C4-2B (cell line): ENCODE results near the gene BUB1.
"Not testable (repeated sequence)": the region's sequence is repeated elsewhere in the genome, so short reads cannot be mapped to it uniquely, and the experiment has no call there.

Experiments
- H3K27ac ChIP-seq: fragments of 450-650 bp; 2 replicates; pipeline ENCODE4 v1.5.1; 2017
- CTCF ChIP-seq: fragments of 450-650 bp; conservative IDR thresholded peaks from 2 replicates; pipeline ENCODE4 v1.5.1; 2017; ENCODE audit warnings: mild to moderate bottlenecking
- ZFX ChIP-seq: fragments of 450-650 bp; IDR thresholded peaks from 2 replicates; pipeline ENCODE4 v1.6.1; 2017

The BUB1 gene

GRCh38 chr2:110647777-110648176 lies 30.1 kb downstream of the BUB1 start:
- TF ChIP-seq ZFX (no peak), CTCF (no peak)
- no peak overlapping the region for H3K27ac ChIP-seq

- TF ChIP-seq ZFX: no peak
- no peak for TF ChIP-seq CTCF
- no peak overlapping the region for H3K27ac ChIP-seq
Measured at GRCh38 chr2:110645616-110646015, 32.2 kb downstream of the BUB1 start.

- no peak for TF ChIP-seq ZFX
- H3K27ac ChIP-seq: no peak overlapping the region
Measured at GRCh38 chr2:110644357-110644756, 33.5 kb downstream of the BUB1 start.

- TF ChIP-seq ZFX: no peak
- TF ChIP-seq CTCF: no peak
- H3K27ac ChIP-seq: no peak overlapping the region
Measured at GRCh38 chr2:110642360-110642759, 35.5 kb downstream of the BUB1 start.

DNA sequence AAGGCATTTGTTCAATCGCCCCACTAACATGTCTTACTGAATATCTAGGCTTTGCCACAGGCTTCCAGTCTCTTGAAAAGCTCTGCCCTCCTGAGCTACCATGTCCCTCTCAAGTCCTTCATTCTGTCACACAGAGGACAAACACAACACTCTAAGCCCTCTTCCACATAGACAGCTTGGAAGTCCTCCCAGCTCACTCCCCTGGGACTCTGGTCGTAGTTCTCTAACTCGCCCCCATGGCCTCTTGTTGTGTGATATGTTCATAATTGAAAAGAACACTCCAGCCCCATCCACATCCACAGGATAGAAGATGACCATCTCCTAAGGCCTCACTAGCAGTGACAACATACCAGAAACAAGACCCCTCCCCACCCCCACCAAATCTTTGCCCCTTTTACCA lies 37.9 kb downstream of the BUB1 start:
- H3K27ac ChIP-seq: no peak overlapping the region
- TF ChIP-seq CTCF: no peak
- no peak for TF ChIP-seq ZFX

DNA sequence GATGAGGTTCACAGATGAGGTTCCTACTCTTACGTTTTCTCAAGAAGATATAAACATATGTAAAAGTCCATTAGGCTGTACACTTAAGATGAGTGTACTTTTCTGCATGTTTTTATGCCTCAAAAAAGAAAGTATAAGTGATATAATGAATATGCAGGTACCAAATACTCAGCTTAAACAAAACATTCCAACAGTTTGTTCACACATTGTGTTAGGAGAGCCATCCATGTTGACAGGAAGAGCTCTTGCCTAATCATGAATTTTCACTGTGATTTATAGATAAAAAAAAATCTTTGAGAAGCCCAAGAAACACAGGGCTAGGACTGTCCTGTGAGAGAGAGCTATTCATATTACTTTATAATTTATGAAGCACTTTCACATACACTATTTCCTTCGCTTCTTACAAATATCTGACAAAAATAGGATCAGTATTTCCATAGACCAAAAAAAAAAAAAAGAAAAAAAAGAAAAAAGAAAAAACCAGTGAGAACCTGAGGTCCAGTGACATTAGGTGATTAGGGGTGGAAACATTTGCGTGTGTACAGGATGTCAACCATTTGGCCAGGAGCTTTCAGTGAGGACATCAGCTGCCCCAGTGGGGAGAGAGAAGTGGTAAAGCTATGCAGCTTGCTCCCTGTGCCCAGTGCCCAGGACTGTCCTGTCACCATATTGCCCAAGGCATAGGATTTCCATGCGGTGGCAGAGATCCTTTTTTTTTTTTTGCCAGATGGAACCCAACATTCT lies 38.7 kb downstream of the BUB1 start:
- TF ChIP-seq CTCF (no peak), ZFX (no peak)
- H3K27ac ChIP-seq: no peak overlapping the region

DNA sequence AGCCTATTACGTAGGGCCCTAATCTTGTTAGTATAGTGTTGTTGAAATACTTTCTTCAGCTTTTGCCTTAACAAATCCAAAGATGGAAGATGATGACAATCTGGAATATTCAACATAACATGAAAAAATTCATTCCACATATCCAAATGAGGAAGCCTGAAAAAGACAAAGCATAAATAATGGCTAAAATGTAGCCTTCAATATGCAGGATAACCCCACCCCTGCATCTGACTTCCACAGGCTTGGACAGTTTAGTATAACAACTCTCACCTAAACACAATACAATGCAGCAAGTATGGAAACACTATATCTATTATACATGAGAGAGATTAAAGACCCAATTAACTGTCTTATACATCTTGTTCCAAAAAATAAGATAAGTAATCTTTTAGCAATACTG lies 39.9 kb downstream of the BUB1 start:
- TF ChIP-seq CTCF (no peak), ZFX (no peak)
- H3K27ac ChIP-seq: no peak overlapping the region

- TF ChIP-seq CTCF: no peak
- TF ChIP-seq ZFX: no peak
- H3K27ac ChIP-seq: no peak overlapping the region
Measured at GRCh38 chr2:110637093-110637492, 40.8 kb downstream of the BUB1 start.

GRCh38 chr2:110635949-110636628 lies 41.8 kb downstream of the BUB1 start:
- H3K27ac ChIP-seq: not testable (repeated sequence)

- H3K27ac ChIP-seq: not testable (repeated sequence)
Measured at GRCh38 chr2:110627348-110627747, 50.5 kb downstream of the BUB1 start.

GRCh38 chr2:110619326-110619939 lies 58.4 kb downstream of the BUB1 start:
- not testable (repeated sequence) for H3K27ac ChIP-seq
